ENCODE results near the gene COX7A1.

COX7A1 gene

DNA sequence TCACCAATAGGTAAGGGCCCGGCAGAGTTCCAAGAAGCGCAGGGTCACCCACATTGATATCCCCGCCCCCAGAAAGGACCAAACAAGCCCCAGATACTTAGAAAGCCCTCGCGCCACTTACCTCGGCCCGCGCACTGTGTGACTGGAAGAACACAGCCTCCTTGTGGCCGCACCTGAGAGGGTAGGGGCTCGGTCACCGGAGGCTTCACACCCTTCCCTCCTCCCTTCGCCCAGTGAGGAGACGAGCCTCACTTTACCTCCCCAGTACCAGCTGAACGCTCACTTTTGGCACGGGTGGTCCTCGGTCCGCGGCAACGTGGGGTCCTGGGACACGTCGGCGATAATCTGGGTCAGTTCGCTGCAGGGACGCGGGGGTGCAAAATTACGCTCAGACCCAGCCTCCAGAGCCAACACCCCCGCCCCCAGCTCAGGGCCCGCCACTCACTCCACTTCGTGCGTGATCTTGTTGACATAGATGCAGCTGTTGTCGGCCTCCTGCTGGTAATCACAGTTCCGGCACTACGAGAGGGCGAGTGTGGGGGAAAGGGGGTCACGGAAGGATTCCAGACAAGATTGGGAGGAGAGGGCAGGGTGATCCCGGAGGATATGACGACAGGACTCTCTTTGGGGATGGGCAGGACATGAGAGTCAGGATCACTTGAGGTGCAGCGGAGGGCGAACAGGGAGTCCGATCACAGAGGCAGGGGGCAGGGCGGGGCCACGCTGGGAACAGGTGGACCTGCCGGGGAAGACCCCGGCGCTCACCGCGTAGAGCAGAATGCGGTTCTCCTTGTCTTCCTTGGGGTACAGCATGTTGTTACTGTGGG, 38.1 kb downstream of the COX7A1 start:
- in situ Hi-C loops (cut with MboI; ENCODE audit: low sequenced_read_pairs), result no loop called here

DNA sequence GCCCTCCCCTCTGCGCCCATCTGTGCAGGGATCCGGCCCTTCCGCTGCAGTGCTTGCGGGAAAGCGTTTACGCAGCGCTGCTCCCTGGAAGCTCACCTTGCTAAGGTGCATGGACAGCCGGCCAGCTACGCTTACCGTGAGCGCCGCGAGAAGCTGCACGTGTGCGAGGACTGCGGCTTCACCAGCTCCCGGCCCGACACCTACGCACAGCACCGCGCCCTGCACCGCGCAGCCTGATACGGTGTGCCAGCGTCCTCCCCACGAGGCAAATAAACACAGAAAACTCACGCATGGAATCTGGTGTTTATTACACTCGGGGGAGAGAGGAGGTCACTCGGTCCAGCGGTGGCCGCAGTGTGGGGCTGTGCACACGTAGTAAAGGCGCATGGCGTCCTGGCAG, 38.8 kb downstream of the COX7A1 start:
- in situ Hi-C loops (cut with MboI; ENCODE audit: low sequenced_read_pairs), result no loop called here

DNA sequence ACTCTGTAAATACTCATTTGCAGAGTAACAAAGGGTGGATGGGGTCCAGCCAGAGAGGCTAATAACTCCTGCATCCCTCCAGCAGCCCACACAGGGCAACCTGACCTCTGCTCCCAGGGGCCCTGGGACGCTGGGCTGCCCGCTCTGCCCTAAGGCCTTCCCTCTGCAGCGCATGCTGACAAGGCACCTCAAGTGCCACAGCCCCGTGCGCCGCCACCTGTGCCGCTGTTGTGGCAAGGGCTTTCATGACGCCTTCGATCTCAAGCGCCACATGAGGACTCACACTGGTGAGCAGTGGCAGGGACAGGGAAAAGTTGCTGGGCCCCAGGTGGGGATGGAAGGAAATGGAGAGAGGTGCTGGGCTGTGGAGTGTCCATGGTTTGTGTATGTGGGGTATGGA, 39.6 kb downstream of the COX7A1 start:
- in situ Hi-C loops (cut with MboI; ENCODE audit: low sequenced_read_pairs), result no loop called here

DNA sequence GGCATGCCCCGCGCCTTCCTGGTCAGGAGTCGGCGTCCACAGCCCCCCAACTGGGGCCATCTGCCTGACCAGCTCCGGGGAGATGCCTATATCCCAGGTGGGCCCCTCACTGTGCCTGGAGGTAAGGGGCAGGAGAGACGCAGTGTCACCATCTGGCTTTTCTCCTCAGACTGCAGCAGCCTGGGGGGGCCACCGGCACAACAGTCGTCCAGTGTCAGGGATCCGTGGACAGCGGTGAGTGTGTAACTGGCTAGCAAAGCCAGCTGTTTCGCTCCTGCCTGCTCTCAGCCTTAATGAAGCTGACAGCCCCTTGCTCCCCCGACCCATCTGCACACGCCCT, 41.1 kb downstream of the COX7A1 start:
- in situ Hi-C loops (cut with MboI; ENCODE audit: low sequenced_read_pairs), result no loop called here

DNA sequence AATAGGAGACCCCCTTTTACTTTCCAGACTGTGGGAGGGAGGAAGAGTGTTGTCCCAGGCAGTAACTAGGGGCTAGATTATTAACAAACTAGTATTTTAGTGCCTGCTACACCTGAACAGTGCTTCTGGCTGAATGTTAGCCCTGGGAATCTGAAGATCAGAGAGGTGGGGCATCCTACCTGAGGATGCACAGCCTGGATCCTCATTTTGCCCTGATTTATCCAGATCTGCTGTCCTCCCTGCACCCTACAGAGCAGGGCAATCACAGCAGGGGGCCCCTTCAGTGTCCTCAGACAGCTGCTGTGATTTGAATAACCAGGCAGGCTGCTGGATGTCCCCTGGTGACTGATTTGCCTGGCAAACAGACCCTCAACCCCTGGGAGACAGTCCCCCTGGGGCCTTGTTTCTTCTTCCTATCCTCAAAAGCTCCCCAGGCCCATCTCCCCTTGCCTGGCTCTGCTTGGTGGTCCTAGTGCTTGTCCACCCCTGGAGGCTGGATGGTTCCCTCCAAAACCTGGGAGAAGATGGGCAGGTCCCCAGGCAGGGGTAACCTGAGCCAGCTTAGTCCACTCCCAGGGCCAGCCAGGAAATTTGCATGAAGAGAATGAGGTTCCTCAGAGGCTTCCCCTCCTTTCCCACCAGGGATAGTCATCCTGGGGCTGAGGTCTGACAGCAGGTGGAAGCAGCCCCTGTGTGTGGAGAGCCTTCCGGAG, 41.6 kb downstream of the COX7A1 start, which contains the start of gene OVOL3:
OVOL3 (plus strand) TSS at position 657 of the 713 bp plus-strand sequence. CDS start 60 bp downstream, outside the sequence.
- in situ Hi-C loops (cut with MboI; ENCODE audit: low sequenced_read_pairs), result no loop called here

DNA sequence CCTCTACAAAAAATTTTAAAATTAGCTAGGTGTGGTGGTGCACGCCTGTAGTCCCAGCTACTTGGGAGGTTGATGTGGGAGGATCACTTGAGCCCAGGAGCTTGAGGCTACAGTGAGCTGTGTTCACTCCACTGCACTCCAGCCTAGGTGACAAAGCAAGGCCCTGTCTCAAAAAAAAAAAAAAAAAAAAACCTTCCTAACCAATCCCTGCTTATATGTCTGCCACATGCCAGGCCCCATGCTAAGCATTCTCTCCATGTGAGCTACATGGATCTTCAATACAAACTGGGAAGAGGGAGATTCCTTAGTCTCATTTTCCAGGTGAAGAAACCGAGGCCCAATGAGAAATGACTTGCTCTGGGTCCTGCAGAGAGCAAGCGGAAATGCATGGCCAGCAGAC, 43.6 kb downstream of the COX7A1 start:
- in situ Hi-C loops (cut with MboI; ENCODE audit: low sequenced_read_pairs), result no loop called here

DNA sequence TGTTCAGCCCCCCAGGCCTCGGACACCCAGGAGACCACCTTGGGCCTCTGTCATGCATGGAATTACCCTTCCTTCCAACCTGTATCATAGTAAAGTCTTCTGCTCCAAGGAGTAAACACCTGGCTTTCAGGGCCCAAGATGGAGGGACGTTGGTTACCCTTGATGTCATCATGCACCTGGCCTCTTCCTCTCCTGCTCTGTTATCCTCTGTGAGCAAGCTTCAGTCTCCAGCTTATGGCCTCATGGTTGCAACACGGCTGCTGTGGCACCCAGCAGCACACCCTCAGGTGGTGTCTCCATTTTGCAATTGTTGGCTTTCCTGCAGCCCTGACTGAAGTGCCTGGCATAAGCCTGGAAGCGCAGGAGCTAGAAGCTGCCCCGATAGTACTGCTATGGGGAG, 45.3 kb downstream of the COX7A1 start:
- in situ Hi-C loops (cut with MboI; ENCODE audit: low sequenced_read_pairs), result no loop called here

DNA sequence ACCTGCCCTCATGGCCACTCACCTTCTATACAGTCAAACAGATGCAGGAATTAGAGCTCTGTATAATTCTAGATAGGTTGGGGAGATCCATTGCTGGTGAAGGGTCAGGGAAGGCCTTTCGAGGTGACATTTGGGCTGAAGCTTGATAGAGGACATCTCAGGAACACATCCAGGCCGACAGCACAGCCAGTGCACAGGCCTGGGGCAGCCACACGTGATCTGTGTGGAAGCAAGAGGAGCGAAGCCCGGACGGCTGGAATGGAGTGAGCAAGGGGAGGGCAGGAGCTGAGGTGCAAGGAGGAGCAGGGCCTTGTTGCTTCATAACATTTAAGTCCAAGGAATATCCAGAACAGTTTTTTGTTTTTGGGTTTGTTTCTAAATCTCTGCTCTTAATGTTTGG, 45.8 kb downstream of the COX7A1 start:
- in situ Hi-C loops (cut with MboI; ENCODE audit: low sequenced_read_pairs), result no loop called here

DNA sequence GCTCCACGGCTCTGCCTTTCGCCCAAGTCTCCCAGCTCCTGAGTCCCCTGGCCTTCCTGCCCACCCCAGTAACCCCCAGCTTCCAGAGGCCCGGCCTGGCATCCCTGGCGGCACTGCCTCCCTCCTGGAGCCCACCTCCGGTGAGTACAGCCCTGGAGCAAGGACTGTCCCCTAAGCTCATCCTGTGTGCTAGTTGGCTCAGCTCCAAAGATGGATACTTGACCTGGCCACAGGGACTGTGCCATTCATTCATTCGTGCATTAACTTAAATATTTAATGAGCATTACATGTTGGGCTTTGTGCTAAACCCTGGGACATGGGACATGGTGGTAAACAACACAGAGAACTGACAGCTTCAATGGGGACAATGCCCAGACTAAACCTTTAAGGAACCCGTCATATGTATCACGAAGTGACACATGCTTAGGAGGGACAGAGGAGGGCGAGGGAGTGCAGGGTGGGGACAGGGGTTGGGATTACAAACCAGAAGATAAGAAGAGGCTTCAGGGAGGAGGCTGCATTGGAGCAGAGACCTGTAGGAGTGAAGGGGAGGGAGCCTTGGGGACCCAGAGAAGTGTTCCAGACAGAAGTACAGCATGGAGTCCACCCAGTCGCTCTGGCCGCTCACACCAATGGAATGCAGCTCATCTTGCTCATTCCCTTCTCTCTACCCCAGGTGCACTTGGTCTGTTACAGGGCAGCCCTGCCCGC, 48.2 kb downstream of the COX7A1 start:
- in situ Hi-C loops (cut with MboI; ENCODE audit: low sequenced_read_pairs), result no loop called here

DNA sequence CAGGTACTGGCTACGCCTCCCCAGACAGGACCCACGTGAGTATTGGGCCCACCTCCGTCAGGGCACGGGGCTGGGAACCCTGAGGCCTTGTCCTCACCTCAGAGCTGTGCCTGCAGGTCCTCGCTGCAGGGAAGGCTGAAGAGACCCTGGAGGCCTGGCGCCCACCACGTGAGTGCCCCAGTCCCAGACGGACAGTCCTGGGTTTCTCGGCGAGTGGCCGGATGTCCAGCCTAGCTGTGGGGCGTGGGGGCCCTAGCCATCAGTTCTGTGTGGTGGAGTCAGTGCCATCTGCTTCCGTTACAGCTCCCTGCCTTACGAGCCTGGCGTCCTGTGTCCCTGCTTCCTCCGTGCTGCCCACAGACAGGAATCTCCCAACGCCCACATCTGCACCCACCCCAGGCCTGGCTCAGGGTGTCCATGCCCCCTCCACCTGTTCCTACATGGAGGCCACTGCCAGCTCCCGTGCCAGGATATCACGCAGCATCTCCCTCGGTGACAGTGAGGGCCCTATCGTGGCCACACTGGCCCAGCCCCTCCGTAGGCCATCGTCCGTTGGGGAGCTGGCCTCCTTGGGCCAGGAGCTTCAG, 49.1 kb downstream of the COX7A1 start:
- in situ Hi-C loops (cut with MboI; ENCODE audit: low sequenced_read_pairs), result no loop called here

DNA sequence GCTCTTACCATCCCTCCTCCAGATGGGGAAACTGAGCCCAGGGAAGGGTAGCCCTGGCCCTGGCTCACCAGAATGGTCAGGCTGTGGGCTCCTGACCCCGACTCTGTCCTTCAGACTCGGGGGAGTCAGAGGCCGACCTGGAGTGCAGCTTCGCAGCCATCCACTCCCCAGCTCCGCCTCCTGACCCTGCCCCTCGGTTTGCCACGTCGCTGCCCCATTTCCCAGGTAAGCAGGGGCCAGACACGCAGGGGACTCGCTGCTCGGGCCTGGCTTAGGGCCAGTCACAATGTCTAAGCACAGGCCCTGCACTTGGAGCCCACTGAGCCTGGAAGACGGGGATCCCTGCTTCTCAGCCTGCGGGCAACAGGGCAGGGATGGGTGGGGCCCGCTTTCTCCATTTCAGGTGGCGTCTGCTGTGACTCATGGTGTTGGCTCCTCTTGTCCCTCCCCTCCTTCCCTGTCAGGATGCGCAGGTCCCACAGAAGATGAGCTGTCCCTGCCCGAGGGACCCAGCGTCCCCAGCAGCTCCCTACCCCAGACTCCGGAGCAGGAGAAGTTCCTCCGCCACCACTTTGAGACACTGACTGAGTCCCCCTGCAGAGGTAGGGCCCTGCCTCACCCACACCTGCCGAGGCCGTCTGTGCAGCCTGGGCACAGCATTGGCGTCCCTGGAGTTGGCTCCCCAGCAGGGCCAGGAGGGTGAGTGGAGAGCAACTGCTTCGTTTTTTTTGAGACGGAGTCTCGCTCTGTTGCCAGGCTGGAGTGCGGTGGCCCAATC, 50.5 kb downstream of the COX7A1 start:
- in situ Hi-C loops (cut with MboI; ENCODE audit: low sequenced_read_pairs), result no loop called here
